Cardiac muscle cell (in vitro differentiated cells and primary cell): ENCODE measurements around the gene SHISA9. TPM values are rescaled to one million over a fixed set of nuclear protein-coding genes. Genes with fewer than 3 reads are reported as not detected.

ENCODE experiments used
- DNase-seq, 2 donors: peaks; one replicate each; pipeline versions ENCODE4 v3.0.0 to v3.0.0-alpha.2; 2010 to 2017; ENCODE audit warnings: low read depth in 1 of 2, low spot score in 1 of 2
- H3K27ac ChIP-seq: fragments of 200-600 bp; sonication (generic); 2 replicates; pipeline ENCODE4 v1.5.1; 2016
- H3K27me3 ChIP-seq: fragments of 200-600 bp; sonication (generic); 2 replicates; pipeline ENCODE4 v1.6.0; 2016; ENCODE audit warnings: control low read depth
- H3K36me3 ChIP-seq: fragments of 200-600 bp; sonication (generic); 2 replicates; pipeline ENCODE4 v1.5.1; 2016; ENCODE audit warnings: control low read depth
- H3K4me1 ChIP-seq: fragments of 200-600 bp; sonication (generic); 2 replicates; pipeline ENCODE4 v1.8.1; 2017; ENCODE audit warnings: low read depth, mild to moderate bottlenecking, mixed run types
- H3K4me3 ChIP-seq: fragments of 200-600 bp; sonication (generic); 2 replicates; pipeline ENCODE4 v1.5.1; 2016; ENCODE audit warnings: mild to moderate bottlenecking
- H3K9me3 ChIP-seq: fragments of 200-600 bp; sonication (generic); 2 replicates; pipeline ENCODE4 v1.5.1; 2017; ENCODE audit warnings: low read depth, mild to moderate bottlenecking, control low read depth
- CTCF ChIP-seq: IDR thresholded peaks from 2 replicates; pipeline ENCODE4 v1.5.1; 2012; ENCODE audit warnings: low read depth, mild to moderate bottlenecking, low read length
- polyA plus RNA-seq: library from polyadenylated mRNA; unstranded; fragments of >200 nt; fragmentation: Nextera tagmentation; extraction: Ambion mirVana; gene quantifications from 2 replicates; pipeline ENCODE4 v1.2.1, GENCODE V29; 2016
- total RNA-seq: library from RNA; depleted of rRNA; stranded (reverse); fragments of >200 nt; gene quantifications from 2 replicates; pipeline ENCODE4 v1.2.3, GENCODE V29; 2016

SHISA9 gene
- total and polyA plus RNA-seq, 2 experiments from 2014 or later: 0.03 TPM; not detected in 1

- DNase-seq: no peak
Observed at GRCh38 chr16:13102401-13102800, 201.0 kb downstream of the SHISA9 start.

GRCh38 chr16:13103831-13104530, 202.6 kb downstream of the SHISA9 start:
- Histone ChIP-seq H3K4me3 (no peak overlapping the region), H3K27me3 (no peaks in the 10 kb centered on the region), H3K4me1 (no peaks in the 10 kb centered on the region), H3K27ac (no peak overlapping the region), H3K36me3 (no peaks in the 10 kb centered on the region), H3K9me3 (no peaks in the 10 kb centered on the region)
- no peak for TF ChIP-seq CTCF
- no peak for DNase-seq

More at GRCh38 chr16:13102401-13102800, 201.0 kb downstream of the SHISA9 start:
- H3K36me3 ChIP-seq: no peaks in the 10 kb centered on the region
- H3K9me3 ChIP-seq: no peaks in the 10 kb centered on the region
- TF ChIP-seq CTCF: no peak
- no peak overlapping the region for H3K4me3 ChIP-seq
- H3K27ac ChIP-seq: no peak overlapping the region
- H3K27me3 ChIP-seq: no peaks in the 10 kb centered on the region
- H3K4me1 ChIP-seq: no peaks in the 10 kb centered on the region

GRCh38 chr16:13104772-13105171, 203.4 kb downstream of the SHISA9 start:
- Histone ChIP-seq H3K4me3 (no peak overlapping the region), H3K36me3 (no peaks in the 10 kb centered on the region), H3K4me1 (no peaks in the 10 kb centered on the region)

GRCh38 chr16:13105427-13105826, 204.0 kb downstream of the SHISA9 start:
- H3K27me3 ChIP-seq: no peaks in the 10 kb centered on the region
- H3K36me3 ChIP-seq: no peaks in the 10 kb centered on the region
- H3K9me3 ChIP-seq: no peaks in the 10 kb centered on the region
- no peak for DNase-seq
- no peak for TF ChIP-seq CTCF
- H3K4me1 ChIP-seq: no peaks in the 10 kb centered on the region
- no peak overlapping the region for H3K27ac ChIP-seq
- H3K4me3 ChIP-seq: no peak overlapping the region

More at GRCh38 chr16:13104772-13105171, 203.4 kb downstream of the SHISA9 start:
- no peak for TF ChIP-seq CTCF
- DNase-seq: no peak
- no peak overlapping the region for H3K27ac ChIP-seq
- H3K9me3 ChIP-seq: no peaks in the 10 kb centered on the region
- no peaks in the 10 kb centered on the region for H3K27me3 ChIP-seq

- TF ChIP-seq CTCF: no peak
- H3K27ac ChIP-seq: no peak overlapping the region
- no peaks in the 10 kb centered on the region for H3K36me3 ChIP-seq
- H3K4me3 ChIP-seq: no peak overlapping the region
- H3K27me3 ChIP-seq: no peaks in the 10 kb centered on the region
- no peaks in the 10 kb centered on the region for H3K9me3 ChIP-seq
- no peak for DNase-seq
- no peaks in the 10 kb centered on the region for H3K4me1 ChIP-seq
Observed at GRCh38 chr16:13106464-13106863, 205.1 kb downstream of the SHISA9 start.
